ENCODE data around the gene DDX23. TPM values are rescaled to one million over a fixed set of nuclear protein-coding genes. Genes with fewer than 3 reads are reported as not detected.

DDX23 gene
- total RNA-seq, 3 donors from 2014 or later, result 65.4 to 89.9 (median 76.0) TPM

DNA sequence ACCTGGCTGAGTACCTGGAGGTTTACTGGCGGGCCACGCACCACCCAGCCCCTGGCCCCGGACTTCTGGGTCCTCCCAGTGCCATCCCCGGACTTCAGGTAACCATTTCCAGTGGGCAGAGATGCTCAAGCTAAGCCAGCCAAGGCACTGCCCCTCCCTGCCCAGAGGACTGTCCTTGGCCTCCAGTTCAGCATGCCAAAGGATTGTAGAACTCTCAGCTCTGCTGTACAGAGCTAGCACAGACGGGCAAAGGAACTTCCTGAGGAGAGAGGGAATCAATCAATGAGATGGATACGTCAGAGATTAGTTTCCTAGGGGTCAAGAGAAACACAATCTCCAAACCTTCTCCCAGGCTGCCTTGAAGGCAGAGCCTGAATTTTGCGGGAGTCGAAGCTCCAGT, 24.9 kb downstream of the DDX23 start:
- no peak for TF ChIP-seq POLR2A (IDR thresholded peaks at IDR 0.05)
- TF ChIP-seq, protein P1, sequence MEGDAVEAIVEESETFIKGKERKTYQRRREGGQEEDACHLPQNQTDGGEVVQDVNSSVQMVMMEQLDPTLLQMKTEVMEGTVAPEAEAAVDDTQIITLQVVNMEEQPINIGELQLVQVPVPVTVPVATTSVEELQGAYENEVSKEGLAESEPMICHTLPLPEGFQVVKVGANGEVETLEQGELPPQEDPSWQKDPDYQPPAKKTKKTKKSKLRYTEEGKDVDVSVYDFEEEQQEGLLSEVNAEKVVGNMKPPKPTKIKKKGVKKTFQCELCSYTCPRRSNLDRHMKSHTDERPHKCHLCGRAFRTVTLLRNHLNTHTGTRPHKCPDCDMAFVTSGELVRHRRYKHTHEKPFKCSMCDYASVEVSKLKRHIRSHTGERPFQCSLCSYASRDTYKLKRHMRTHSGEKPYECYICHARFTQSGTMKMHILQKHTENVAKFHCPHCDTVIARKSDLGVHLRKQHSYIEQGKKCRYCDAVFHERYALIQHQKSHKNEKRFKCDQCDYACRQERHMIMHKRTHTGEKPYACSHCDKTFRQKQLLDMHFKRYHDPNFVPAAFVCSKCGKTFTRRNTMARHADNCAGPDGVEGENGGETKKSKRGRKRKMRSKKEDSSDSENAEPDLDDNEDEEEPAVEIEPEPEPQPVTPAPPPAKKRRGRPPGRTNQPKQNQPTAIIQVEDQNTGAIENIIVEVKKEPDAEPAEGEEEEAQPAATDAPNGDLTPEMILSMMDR (IDR thresholded peaks at IDR 0.05), result no peak
- TF ChIP-seq POLR2AphosphoS5 (IDR thresholded peaks at IDR 0.05), result no peak
- H3K4me1 ChIP-seq, result no peaks in the 10 kb centered on the region
- no peak overlapping the region for H3K4me3 ChIP-seq
- H3K9me3 ChIP-seq, result no peaks in the 10 kb centered on the region
- DNase-seq (ENCODE audit: low spot score in 2 of 2), result no peak
- H3K27me3 ChIP-seq, result no peaks in the 10 kb centered on the region
- H3K36me3 ChIP-seq, result no peaks in the 10 kb centered on the region
- H3K27ac ChIP-seq, result peak overlapping the region in 1 of 2 donors; percentile 35
- intact Hi-C loops (cut with DNase I; ENCODE audit: low total_unique reads), result no loop called here

DNA sequence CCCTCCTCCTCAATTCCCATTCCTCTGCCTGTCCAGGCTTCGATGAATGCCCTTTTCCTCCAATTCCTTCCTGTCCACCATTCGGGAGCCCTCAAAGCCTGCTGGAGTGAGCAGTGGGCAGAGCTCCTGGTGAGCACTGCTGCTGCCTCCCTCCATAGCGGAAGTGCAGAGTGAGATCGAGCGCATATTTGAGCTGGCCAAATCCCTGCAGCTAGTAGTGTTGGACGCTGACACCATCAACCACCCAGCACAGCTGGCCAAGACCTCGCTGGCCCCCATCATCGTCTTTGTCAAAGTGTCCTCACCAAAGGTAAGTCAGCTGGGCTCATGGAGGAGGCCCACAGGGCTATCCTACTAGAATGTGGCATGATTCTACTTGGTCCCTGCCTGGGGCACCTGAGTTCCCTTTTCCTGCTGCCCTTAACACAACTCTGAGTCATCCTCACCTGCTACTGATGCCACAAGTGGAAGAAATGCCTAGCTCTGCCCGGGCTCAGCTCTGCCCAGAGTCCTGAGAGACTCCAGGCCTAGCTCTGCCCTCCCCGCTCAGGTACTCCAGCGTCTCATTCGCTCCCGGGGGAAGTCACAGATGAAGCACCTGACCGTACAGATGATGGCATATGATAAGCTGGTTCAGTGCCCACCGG, 25.6 kb downstream of the DDX23 start:
- TF ChIP-seq POLR2A (IDR thresholded peaks at IDR 0.05), result no peak
- peak overlapping the region in 1 of 2 donors; percentile 35 for H3K27ac ChIP-seq
- H3K36me3 ChIP-seq, result no peaks in the 10 kb centered on the region
- no peak overlapping the region for H3K4me3 ChIP-seq
- no peak for DNase-seq (ENCODE audit: low spot score in 2 of 2)
- no peaks in the 10 kb centered on the region for H3K9me3 ChIP-seq
- H3K4me1 ChIP-seq, result no peaks in the 10 kb centered on the region
- intact Hi-C loops (cut with DNase I; ENCODE audit: low total_unique reads), result no loop called here
- H3K27me3 ChIP-seq, result no peaks in the 10 kb centered on the region

DNA sequence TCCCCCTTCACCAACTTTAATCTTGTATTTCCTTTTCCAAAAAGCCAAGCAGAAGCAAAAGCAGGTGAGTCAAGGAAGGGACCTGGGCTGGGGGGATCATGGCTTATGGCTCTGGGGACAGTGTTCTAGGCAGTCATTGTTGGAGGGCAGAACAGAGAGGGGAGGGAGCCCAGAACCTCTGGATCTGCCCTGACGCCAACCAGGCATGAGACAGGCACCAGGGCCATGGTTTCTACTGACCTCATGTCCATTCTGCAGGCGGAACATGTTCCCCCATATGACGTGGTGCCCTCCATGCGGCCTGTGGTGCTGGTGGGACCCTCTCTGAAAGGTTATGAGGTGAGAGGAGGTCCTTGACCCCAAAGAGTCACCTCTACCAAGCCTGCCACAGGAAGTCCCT, 27.1 kb downstream of the DDX23 start:
- no peak for DNase-seq (ENCODE audit: low spot score in 2 of 2)
- H3K4me3 ChIP-seq, result no peak overlapping the region
- intact Hi-C loops (cut with DNase I; ENCODE audit: low total_unique reads), result loop anchor here (5.0 kb wide), 1 partner anchor 462 kb away; no protein-coding TSS in a partner anchor
- no peaks in the 10 kb centered on the region for H3K36me3 ChIP-seq
- H3K4me1 ChIP-seq, result no peaks in the 10 kb centered on the region
- TF ChIP-seq POLR2A (IDR thresholded peaks at IDR 0.05), result no peak
- TF ChIP-seq, protein P1 (IDR thresholded peaks at IDR 0.05), result no peak
- TF ChIP-seq POLR2AphosphoS5 (IDR thresholded peaks at IDR 0.05), result no peak
- H3K9me3 ChIP-seq, result no peaks in the 10 kb centered on the region
- no peak overlapping the region for H3K27ac ChIP-seq
- no peaks in the 10 kb centered on the region for H3K27me3 ChIP-seq

DNA sequence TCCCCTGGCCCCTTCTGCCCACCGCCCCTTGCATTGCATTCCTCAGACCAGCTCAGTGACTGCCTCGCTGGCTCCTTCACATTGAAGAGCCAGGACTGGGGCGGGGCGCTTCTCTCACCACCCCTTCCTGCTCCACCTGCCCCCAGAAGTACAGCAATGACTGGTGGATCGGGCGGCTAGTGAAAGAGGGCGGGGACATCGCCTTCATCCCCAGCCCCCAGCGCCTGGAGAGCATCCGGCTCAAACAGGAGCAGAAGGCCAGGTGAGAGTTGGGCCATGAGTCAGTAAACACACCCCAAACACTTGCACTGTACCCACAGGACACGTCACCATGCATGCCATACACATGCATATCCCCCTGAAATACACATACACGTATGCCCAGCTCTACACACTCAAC, 27.9 kb downstream of the DDX23 start:
- intact Hi-C loops (cut with DNase I; ENCODE audit: low total_unique reads), result loop anchor here (5.0 kb wide), 1 partner anchor 463 kb away; no protein-coding TSS in a partner anchor
- H3K36me3 ChIP-seq, result no peaks in the 10 kb centered on the region
- H3K27ac ChIP-seq, result no peak overlapping the region
- no peaks in the 10 kb centered on the region for H3K4me1 ChIP-seq
- no peak for TF ChIP-seq POLR2AphosphoS5 (IDR thresholded peaks at IDR 0.05)
- no peak for TF ChIP-seq POLR2A (IDR thresholded peaks at IDR 0.05)
- TF ChIP-seq, protein P1 (IDR thresholded peaks at IDR 0.05), result no peak
- H3K9me3 ChIP-seq, result no peaks in the 10 kb centered on the region
- no peak overlapping the region for H3K4me3 ChIP-seq
- H3K27me3 ChIP-seq, result no peaks in the 10 kb centered on the region
- DNase-seq (ENCODE audit: low spot score in 2 of 2), result no peak

DNA sequence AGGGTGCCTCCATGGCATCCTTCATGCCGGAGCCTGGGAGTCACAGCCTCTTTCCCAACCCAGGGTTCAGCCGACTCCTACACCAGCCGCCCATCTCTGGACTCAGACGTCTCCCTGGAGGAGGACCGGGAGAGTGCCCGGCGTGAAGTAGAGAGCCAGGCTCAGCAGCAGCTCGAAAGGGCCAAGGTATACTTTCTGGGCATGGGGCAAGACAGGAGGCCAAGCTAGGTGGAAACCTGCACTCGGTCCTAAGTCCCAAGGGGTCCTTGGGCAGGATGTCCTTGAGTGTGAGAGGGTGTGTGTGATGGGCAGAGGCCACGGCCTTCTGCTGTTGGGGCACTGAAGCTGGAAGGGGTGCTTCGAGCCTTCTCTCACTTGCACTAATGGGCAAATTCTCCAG, 28.7 kb downstream of the DDX23 start:
- intact Hi-C loops (cut with DNase I; ENCODE audit: low total_unique reads), result loop anchor here (5.0 kb wide), 1 partner anchor 464 kb away; no protein-coding TSS in a partner anchor
- no peaks in the 10 kb centered on the region for H3K4me1 ChIP-seq
- H3K9me3 ChIP-seq, result no peaks in the 10 kb centered on the region
- TF ChIP-seq, protein P1 (IDR thresholded peaks at IDR 0.05), result no peak
- no peak for TF ChIP-seq POLR2A (IDR thresholded peaks at IDR 0.05)
- TF ChIP-seq POLR2AphosphoS5 (IDR thresholded peaks at IDR 0.05), result no peak
- no peak for DNase-seq (ENCODE audit: low spot score in 2 of 2)
- H3K27ac ChIP-seq, result no peak overlapping the region
- H3K4me3 ChIP-seq, result no peak overlapping the region
- no peaks in the 10 kb centered on the region for H3K36me3 ChIP-seq
- no peaks in the 10 kb centered on the region for H3K27me3 ChIP-seq

Data from breast epithelium (tissue), 4 donors.